SJSA1 (cell line): ENCODE results near the gene TRIM56. TPM values are rescaled to one million over a fixed set of nuclear protein-coding genes. Genes with fewer than 3 reads are reported as not detected.
"Not testable (repeated sequence)": the region's sequence is repeated elsewhere in the genome, so short reads cannot be mapped to it uniquely, and the experiment has no call there.

Experiments
- DNase-seq, 2 experiments: peaks; one replicate each; pipeline ENCODE4 v3.0.0-alpha.2; 2015 to 2020; ENCODE audit warnings: low spot score in 2 of 2, low read depth in 1 of 2
- H3K27ac ChIP-seq: fragments of 250-450 bp; sonication (Bioruptor Pico); 2 replicates; pipeline ENCODE4 v1.5.1; 2020; ENCODE audit warnings: mild to moderate bottlenecking, moderate library complexity
- H3K27me3 ChIP-seq: fragments of 250-450 bp; sonication (Bioruptor Pico); replicated peaks from 2 replicates; pipeline ENCODE4 v1.5.1; 2020; ENCODE audit warnings: mild to moderate bottlenecking, moderate library complexity
- H3K36me3 ChIP-seq: fragments of 250-450 bp; sonication (Bioruptor Pico); 2 replicates; pipeline ENCODE4 v1.5.1; 2020; ENCODE audit warnings: mild to moderate bottlenecking
- H3K4me1 ChIP-seq: fragments of 250-450 bp; sonication (Bioruptor Pico); replicated peaks from 2 replicates; pipeline ENCODE4 v1.6.1; 2021; ENCODE audit warnings: mild to moderate bottlenecking
- H3K4me3 ChIP-seq: fragments of 250-450 bp; sonication (Bioruptor Pico); 2 replicates; pipeline ENCODE4 v1.5.1; 2020; ENCODE audit warnings: mild to moderate bottlenecking
- H3K9me3 ChIP-seq: fragments of 250-450 bp; sonication (Bioruptor Pico); replicated peaks from 2 replicates; pipeline ENCODE4 v1.5.1; 2020; ENCODE audit warnings: mild to moderate bottlenecking
- total RNA-seq: library from RNA; depleted of rRNA; stranded (reverse); fragments of >200 nt; shearing (Covaris generic); gene quantifications from 2 replicates; pipeline ENCODE4 v1.2.3, GENCODE V29; 2014; rRNA removed

Gene TRIM56
- 5.2 and 10.3 TPM in 2 replicates for total RNA-seq

- no peaks in the 10 kb centered on the region for H3K9me3 ChIP-seq
- peaks cover 16% of the 10 kb centered on the region for H3K4me1 ChIP-seq
- H3K36me3 ChIP-seq, result peaks cover 42% of the 10 kb centered on the region
- peak within 1 kb of the TSS; percentile 55 for H3K4me3 ChIP-seq
- no peaks in the 10 kb centered on the region for H3K27me3 ChIP-seq
- H3K27ac ChIP-seq, result peak within 1 kb of the TSS; percentile 91
- peak; percentile 65 to 86 for DNase-seq
Measured at GRCh38 chr7:101085162-101085964, at the start of gene TRIM56. TSS of gene TRIM56 (plus strand) at chr7:101085481. CDS start at chr7:101087313, 1,832 bp downstream.

GRCh38 chr7:101035941-101036340 is 49.3 kb upstream of the TRIM56 start:
- Histone ChIP-seq H3K27me3 (no peaks in the 10 kb centered on the region), H3K4me3 (no peak overlapping the region), H3K27ac (no peak overlapping the region), H3K9me3 (no peaks in the 10 kb centered on the region), H3K4me1 (no peaks in the 10 kb centered on the region), H3K36me3 (no peaks in the 10 kb centered on the region)
- DNase-seq, result no peak

- H3K4me3 ChIP-seq, H3K36me3 ChIP-seq, H3K9me3 ChIP-seq, H3K27me3 ChIP-seq, DNase-seq, H3K27ac ChIP-seq, H3K4me1 ChIP-seq: not testable (repeated sequence)
Measured at GRCh38 chr7:101041283-101041682, 44.0 kb upstream of the TRIM56 start.

DNA sequence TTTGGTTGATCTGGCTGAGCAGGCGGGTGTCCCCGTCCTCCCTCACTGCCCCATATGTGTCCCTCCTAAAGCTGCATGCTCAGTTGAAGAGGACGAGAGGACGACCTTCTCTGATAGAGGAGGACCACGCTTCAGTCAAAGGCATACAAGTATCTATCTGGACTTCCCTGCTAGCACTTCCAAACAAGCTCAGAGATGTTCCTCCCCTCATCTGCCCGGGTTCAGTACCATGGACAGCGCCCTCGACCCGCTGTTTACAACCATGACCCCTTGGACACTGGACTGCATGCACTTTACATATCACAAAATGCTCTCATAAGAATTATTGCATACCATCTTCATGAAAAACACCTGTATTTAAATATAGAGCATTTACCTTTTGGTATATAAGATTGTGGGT is 26.9 kb upstream of the TRIM56 start:
- Histone ChIP-seq H3K27me3 (peaks cover 83% of the 10 kb centered on the region), H3K36me3 (no peaks in the 10 kb centered on the region), H3K4me3 (no peak overlapping the region), H3K9me3 (no peaks in the 10 kb centered on the region), H3K4me1 (no peaks in the 10 kb centered on the region), H3K27ac (no peak overlapping the region)
- DNase-seq, result peak; percentile 29 to 56

- H3K27ac ChIP-seq, result no peak overlapping the region
- no peak overlapping the region for H3K4me3 ChIP-seq
- H3K9me3 ChIP-seq, result no peaks in the 10 kb centered on the region
- no peak for DNase-seq
- no peaks in the 10 kb centered on the region for H3K4me1 ChIP-seq
- H3K36me3 ChIP-seq, result no peaks in the 10 kb centered on the region
- peaks cover 78% of the 10 kb centered on the region for H3K27me3 ChIP-seq
Measured at GRCh38 chr7:101059620-101059942, 25.7 kb upstream of the TRIM56 start.

DNA sequence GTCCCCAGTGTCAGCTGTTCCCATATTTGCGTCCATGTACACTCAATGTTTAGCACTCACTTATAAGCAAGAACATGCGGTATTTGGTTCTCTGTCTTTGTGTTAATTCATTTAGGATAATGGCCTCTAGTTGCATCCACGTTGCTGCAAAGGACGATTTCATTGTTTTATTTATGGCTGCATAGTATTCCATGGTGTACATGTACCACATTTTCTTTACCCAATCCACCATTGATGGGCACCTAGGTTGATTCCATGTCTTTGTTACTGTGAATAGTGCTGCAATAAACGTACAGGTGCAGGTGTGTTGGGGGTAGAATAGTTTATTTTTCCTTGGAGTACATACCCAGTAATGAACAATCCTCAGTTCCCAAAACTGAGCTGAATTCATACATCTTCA is 24.3 kb upstream of the TRIM56 start:
- no peaks in the 10 kb centered on the region for H3K9me3 ChIP-seq
- no peaks in the 10 kb centered on the region for H3K4me1 ChIP-seq
- H3K4me3 ChIP-seq, result no peak overlapping the region
- DNase-seq, result no peak
- H3K36me3 ChIP-seq, result no peaks in the 10 kb centered on the region
- no peak overlapping the region for H3K27ac ChIP-seq
- H3K27me3 ChIP-seq, result peaks cover 79% of the 10 kb centered on the region

GRCh38 chr7:101064176-101064550 is 21.1 kb upstream of the TRIM56 start:
- not testable (repeated sequence) for H3K4me3 ChIP-seq, H3K36me3 ChIP-seq, H3K27ac ChIP-seq, H3K4me1 ChIP-seq, DNase-seq, H3K9me3 ChIP-seq
- peaks cover 62% of the 10 kb centered on the region for H3K27me3 ChIP-seq

DNA sequence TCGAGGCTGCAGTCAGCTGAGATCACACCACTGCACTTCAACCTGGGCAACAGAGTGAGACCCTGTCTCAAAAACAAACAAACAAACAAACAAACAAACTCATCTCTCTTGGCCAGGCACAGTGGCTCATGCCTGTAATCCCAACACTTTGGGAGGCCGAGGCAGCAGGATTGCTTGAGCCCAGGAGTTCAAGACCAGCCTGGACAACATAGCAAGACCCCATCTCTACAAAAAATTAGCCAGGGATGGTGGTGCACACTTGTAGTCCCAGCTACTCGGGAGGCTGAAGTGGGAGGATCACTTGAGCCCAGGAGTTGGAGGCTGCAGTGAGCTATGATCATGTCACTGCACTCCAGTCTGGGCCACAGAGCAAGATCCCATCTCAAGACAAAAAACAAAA is 20.1 kb upstream of the TRIM56 start:
- H3K4me3 ChIP-seq, H3K9me3 ChIP-seq, DNase-seq, H3K27ac ChIP-seq, H3K36me3 ChIP-seq, H3K4me1 ChIP-seq: not testable (repeated sequence)
- H3K27me3 ChIP-seq, result peaks cover 56% of the 10 kb centered on the region

DNA sequence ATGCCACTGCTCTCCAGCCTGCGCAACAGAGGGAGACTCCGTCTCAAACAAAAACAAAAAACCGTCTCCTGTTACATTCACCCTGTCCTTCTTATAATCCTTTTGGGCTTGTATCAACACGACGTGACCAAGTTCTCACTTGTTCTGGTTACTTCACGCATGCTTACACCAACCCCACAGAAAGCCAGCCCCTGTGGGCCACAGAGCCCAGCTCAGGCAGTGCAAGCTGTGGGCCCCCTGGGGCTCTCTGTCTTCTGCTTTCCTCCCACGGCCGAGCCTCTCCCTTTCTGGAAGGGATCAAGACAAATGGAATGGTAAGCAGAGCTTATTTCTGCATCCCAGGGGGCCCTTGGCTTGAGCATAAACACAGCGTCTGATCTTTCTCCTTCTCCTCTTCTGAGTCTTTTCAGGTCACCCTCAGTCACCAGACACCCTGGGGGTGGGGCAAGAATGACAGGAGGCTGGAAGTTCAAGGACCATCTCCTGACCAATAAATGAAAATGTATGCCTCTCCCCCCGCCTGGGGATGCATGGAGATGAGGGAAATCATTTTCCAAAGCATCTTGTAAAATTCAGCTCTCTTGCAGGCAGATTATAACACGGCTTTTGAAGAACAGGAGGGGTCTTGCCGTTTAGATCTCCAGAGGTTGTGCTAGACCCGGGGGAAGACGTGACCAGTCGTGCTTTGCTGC is 19.0 kb upstream of the TRIM56 start:
- no peak overlapping the region for H3K27ac ChIP-seq
- DNase-seq, result no peak
- H3K4me3 ChIP-seq, result no peak overlapping the region
- no peaks in the 10 kb centered on the region for H3K36me3 ChIP-seq
- peaks cover 50% of the 10 kb centered on the region for H3K27me3 ChIP-seq
- H3K9me3 ChIP-seq, result no peaks in the 10 kb centered on the region
- no peaks in the 10 kb centered on the region for H3K4me1 ChIP-seq

- H3K4me1 ChIP-seq, result no peaks in the 10 kb centered on the region
- H3K27me3 ChIP-seq, result peaks cover 52% of the 10 kb centered on the region
- DNase-seq, result no peak
- H3K27ac ChIP-seq, result no peak overlapping the region
- no peak overlapping the region for H3K4me3 ChIP-seq
- no peaks in the 10 kb centered on the region for H3K9me3 ChIP-seq
- no peaks in the 10 kb centered on the region for H3K36me3 ChIP-seq
Measured at GRCh38 chr7:101066833-101067177, 18.5 kb upstream of the TRIM56 start.

GRCh38 chr7:101068401-101068800 is 16.9 kb upstream of the TRIM56 start:
- no peak for DNase-seq
- Histone ChIP-seq H3K4me3 (no peak overlapping the region), H3K27ac (no peak overlapping the region), H3K27me3 (peaks cover 41% of the 10 kb centered on the region), H3K36me3 (no peaks in the 10 kb centered on the region), H3K4me1 (no peaks in the 10 kb centered on the region), H3K9me3 (no peaks in the 10 kb centered on the region)

DNA sequence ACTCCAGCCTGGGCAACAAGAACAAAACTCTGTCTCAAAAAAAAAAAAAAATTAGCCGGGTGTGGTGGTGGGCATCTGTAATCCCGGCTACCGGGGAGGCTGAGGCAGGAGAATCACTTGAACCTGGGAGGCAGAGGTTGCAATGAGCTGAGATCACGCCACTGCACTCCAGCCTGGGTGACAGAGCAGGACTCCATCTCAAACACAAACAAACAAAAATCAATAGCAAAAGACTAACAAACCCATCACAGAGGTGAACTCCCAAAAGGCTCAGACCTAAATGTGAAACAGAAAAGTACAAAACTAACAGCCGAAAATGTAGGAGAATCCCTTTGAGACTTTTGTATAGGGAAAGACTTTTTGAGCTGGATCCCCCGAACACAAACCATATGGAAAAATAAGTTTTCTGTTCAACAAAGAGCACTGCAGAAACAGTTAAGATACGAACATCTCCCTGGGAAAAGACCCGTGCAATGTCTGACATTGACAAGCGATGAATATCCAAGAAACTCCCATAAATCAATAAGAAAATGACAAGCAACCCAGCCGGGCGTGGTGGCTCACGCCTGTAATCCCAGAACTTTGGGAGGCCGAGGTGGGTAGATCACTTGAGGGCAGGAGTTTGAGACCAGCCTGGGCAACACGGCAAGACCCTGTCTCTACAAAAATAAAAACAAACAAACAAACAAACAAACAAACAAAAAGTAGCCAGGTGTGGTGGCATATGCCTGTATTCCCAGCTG is 13.7 kb upstream of the TRIM56 start:
- H3K9me3 ChIP-seq, H3K36me3 ChIP-seq, H3K4me1 ChIP-seq, DNase-seq, H3K4me3 ChIP-seq, H3K27ac ChIP-seq: not testable (repeated sequence)
- H3K27me3 ChIP-seq, result peaks cover 21% of the 10 kb centered on the region; the same call in 1 of the 2 replicates

- H3K27ac ChIP-seq, result no peak overlapping the region
- peaks cover 13% of the 10 kb centered on the region; the same call in 1 of the 2 replicates for H3K27me3 ChIP-seq
- no peak for DNase-seq
- no peaks in the 10 kb centered on the region for H3K9me3 ChIP-seq
- no peaks in the 10 kb centered on the region for H3K4me1 ChIP-seq
- H3K4me3 ChIP-seq, result no peak overlapping the region
- H3K36me3 ChIP-seq, result no peaks in the 10 kb centered on the region
Measured at GRCh38 chr7:101075646-101076045, 9.6 kb upstream of the TRIM56 start.

GRCh38 chr7:101076183-101076582 is 9.1 kb upstream of the TRIM56 start:
- H3K27me3 ChIP-seq, H3K9me3 ChIP-seq, H3K36me3 ChIP-seq: not testable (repeated sequence)

More at GRCh38 chr7:101076183-101076582, 9.1 kb upstream of the TRIM56 start:
- not testable (repeated sequence) for DNase-seq, H3K27ac ChIP-seq, H3K4me1 ChIP-seq, H3K4me3 ChIP-seq
